BLaER1 treated with 17β-estradiol and CSF1 and Interleukin-3, amounts not matched to agents 10 nM and 100 nM (cell line): ENCODE results near the gene CHTF18.
A peak's percentile ranks its signal among the peaks of the same experiment; 100 is the strongest.
"Not testable (repeated sequence)": the region's sequence is repeated elsewhere in the genome, so short reads cannot be mapped to it uniquely, and the experiment has no call there.

Experiments used
- H3K27ac ChIP-seq, 11 experiments: shearing (Covaris generic); formaldehyde crosslinking; 2 replicates each; pipeline ENCODE4 v1.8.1; 2022
- H3K27me3 ChIP-seq, 11 experiments: shearing (Covaris generic); formaldehyde crosslinking; 2 replicates each; pipeline ENCODE4 v1.8.1; 2022
- H3K36me3 ChIP-seq, 11 experiments: shearing (Covaris generic); formaldehyde crosslinking; 2 replicates each; pipeline ENCODE4 v1.8.1; 2022
- H3K4me1 ChIP-seq, 10 experiments: shearing (Covaris generic); formaldehyde crosslinking; 2 replicates each; pipeline ENCODE4 v1.8.1; 2022
- H3K4me2 ChIP-seq, 11 experiments: shearing (Covaris generic); formaldehyde crosslinking; 2 replicates each; pipeline ENCODE4 v1.8.1; 2022
- H3K4me3 ChIP-seq, 10 experiments: shearing (Covaris generic); formaldehyde crosslinking; 2 replicates each; pipeline ENCODE4 v1.8.1; 2022
- H3K9ac ChIP-seq, 11 experiments: shearing (Covaris generic); formaldehyde crosslinking; 2 replicates each; pipeline ENCODE4 v1.8.1; 2022
- H3K9me3 ChIP-seq, 11 experiments: shearing (Covaris generic); formaldehyde crosslinking; replicated peaks in 1 of 11; 2 replicates each; pipeline ENCODE4 v1.8.1; 2022
- H4K20me1 ChIP-seq, 11 experiments: shearing (Covaris generic); formaldehyde crosslinking; 2 replicates each; pipeline ENCODE4 v1.8.1; 2022
- Cebpa-rat ChIP-seq, 11 experiments: shearing (Covaris generic); IDR thresholded peaks; 2 replicates each; pipeline ENCODE4 v1.8.1; 2022

CHTF18 gene

GRCh38 chr16:819336-820043 lies 31.1 kb downstream of the CHTF18 start:
- peak overlapping the region in 5 of 10 experiments; percentile 4 to 38 (median 16); a peak in 4 of 20 replicates for H3K4me3 ChIP-seq
- peak overlapping the region in 9 of 11 experiments; percentile 56 to 93 (median 82); a peak in 18 of 22 replicates for H3K4me2 ChIP-seq
- peaks cover 0 to 9% (median 0%) of the 10 kb centered on the region in 11 experiments; a peak in 3 of 22 replicates for H4K20me1 ChIP-seq
- H3K27ac ChIP-seq, result peak overlapping the region in 4 of 11 experiments; percentile 20 to 58 (median 50); a peak in 7 of 22 replicates
- TF ChIP-seq Cebpa-rat (IDR thresholded peaks at IDR 0.05), result no peak
- peaks cover 0 to 44% (median 0%) of the 10 kb centered on the region in 11 experiments; a peak in 7 of 22 replicates for H3K27me3 ChIP-seq
- H3K9ac ChIP-seq, result peak overlapping the region in 5 of 11 experiments; percentile 7 to 57 (median 20); a peak in 4 of 22 replicates
- H3K36me3 ChIP-seq, result no peaks in the 10 kb centered on the region
- peaks cover 0 to 34% (median 16%) of the 10 kb centered on the region in 11 experiments; a peak in 17 of 22 replicates for H3K9me3 ChIP-seq
- H3K4me1 ChIP-seq, result peaks cover 0 to 87% (median 57%) of the 10 kb centered on the region in 10 experiments; a peak in 18 of 20 replicates

GRCh38 chr16:820044-820408 lies 31.6 kb downstream of the CHTF18 start:
- H3K4me1 ChIP-seq, result peaks cover 3 to 87% (median 60%) of the 10 kb centered on the region in 10 experiments; a peak in 19 of 20 replicates
- peak overlapping the region in 9 of 11 experiments; percentile 56 to 93 (median 82); a peak in 18 of 22 replicates for H3K4me2 ChIP-seq
- not testable (repeated sequence) for H3K36me3 ChIP-seq

GRCh38 chr16:820748-821147 lies 32.3 kb downstream of the CHTF18 start:
- Histone ChIP-seq H3K4me3 (no peak overlapping the region; a peak in 1 of 20 replicates), H3K36me3 (no peaks in the 10 kb centered on the region), H4K20me1 (peaks cover 0 to 9% (median 0%) of the 10 kb centered on the region in 11 experiments; a peak in 4 of 22 replicates), H3K27me3 (peaks cover 0 to 49% (median 0%) of the 10 kb centered on the region in 11 experiments; a peak in 8 of 22 replicates), H3K27ac (no peak overlapping the region), H3K4me2 (peak overlapping the region in 8 of 11 experiments; percentile 64 to 93 (median 84); a peak in 16 of 22 replicates), H3K4me1 (peaks cover 10 to 87% (median 61%) of the 10 kb centered on the region in 10 experiments), H3K9ac (no peak overlapping the region), H3K9me3 (peaks cover 0 to 34% (median 16%) of the 10 kb centered on the region in 11 experiments; a peak in 17 of 22 replicates)
- TF ChIP-seq Cebpa-rat (IDR thresholded peaks at IDR 0.05), result no peak

More at GRCh38 chr16:820044-820408, 31.6 kb downstream of the CHTF18 start:
- not testable (repeated sequence) for H4K20me1 ChIP-seq
- Histone ChIP-seq H3K9ac (peak overlapping the region in 4 of 11 experiments; percentile 7 to 57 (median 20); a peak in 3 of 22 replicates), H3K4me3 (peak overlapping the region in 4 of 10 experiments; percentile 4 to 38 (median 23); a peak in 4 of 20 replicates), H3K9me3 (peaks cover 0 to 34% (median 16%) of the 10 kb centered on the region in 11 experiments; a peak in 17 of 22 replicates), H3K27me3 (peaks cover 0 to 43% (median 0%) of the 10 kb centered on the region in 11 experiments; a peak in 8 of 22 replicates), H3K27ac (peak overlapping the region in 4 of 11 experiments; percentile 20 to 58 (median 50); a peak in 7 of 22 replicates)

GRCh38 chr16:821751-822150 lies 33.3 kb downstream of the CHTF18 start:
- Histone ChIP-seq H3K4me2 (peak overlapping the region in 3 of 11 experiments; percentile 21 to 88 (median 82); a peak in 3 of 22 replicates), H3K27me3 (peaks cover 0 to 54% (median 0%) of the 10 kb centered on the region in 11 experiments; a peak in 8 of 22 replicates)
- no peak for TF ChIP-seq Cebpa-rat (IDR thresholded peaks at IDR 0.05)

GRCh38 chr16:822174-822908 lies 33.9 kb downstream of the CHTF18 start:
- H3K27me3 ChIP-seq, result peaks cover 0 to 58% (median 0%) of the 10 kb centered on the region in 11 experiments; a peak in 8 of 22 replicates
- no peak for TF ChIP-seq Cebpa-rat (IDR thresholded peaks at IDR 0.05)

More at GRCh38 chr16:821751-822150, 33.3 kb downstream of the CHTF18 start:
- Histone ChIP-seq H4K20me1 (peaks cover 0 to 9% (median 0%) of the 10 kb centered on the region in 11 experiments; a peak in 4 of 22 replicates), H3K9ac (no peak overlapping the region), H3K4me1 (peaks cover 12 to 84% (median 60%) of the 10 kb centered on the region in 10 experiments), H3K4me3 (no peak overlapping the region), H3K27ac (no peak overlapping the region), H3K9me3 (peaks cover 0 to 33% (median 15%) of the 10 kb centered on the region in 11 experiments; a peak in 17 of 22 replicates), H3K36me3 (no peaks in the 10 kb centered on the region)

GRCh38 chr16:822909-823297 lies 34.5 kb downstream of the CHTF18 start:
- Histone ChIP-seq H3K4me3 (no peak overlapping the region), H4K20me1 (peaks cover 0 to 9% (median 0%) of the 10 kb centered on the region in 11 experiments; a peak in 4 of 22 replicates), H3K27me3 (peaks cover 0 to 56% (median 0%) of the 10 kb centered on the region in 11 experiments; a peak in 8 of 22 replicates), H3K4me2 (peak overlapping the region in 3 of 11 experiments; percentile 15 to 24 (median 21); a peak in 4 of 22 replicates), H3K9me3 (peaks cover 0 to 22% (median 10%) of the 10 kb centered on the region in 11 experiments; a peak in 16 of 22 replicates), H3K4me1 (peaks cover 12 to 84% (median 63%) of the 10 kb centered on the region in 10 experiments), H3K36me3 (no peaks in the 10 kb centered on the region), H3K27ac (no peak overlapping the region), H3K9ac (no peak overlapping the region)
- no peak for TF ChIP-seq Cebpa-rat (IDR thresholded peaks at IDR 0.05)

More at GRCh38 chr16:822174-822908, 33.9 kb downstream of the CHTF18 start:
- no peaks in the 10 kb centered on the region for H3K36me3 ChIP-seq
- no peak overlapping the region for H3K4me3 ChIP-seq
- peaks cover 12 to 84% (median 60%) of the 10 kb centered on the region in 10 experiments for H3K4me1 ChIP-seq
- H3K4me2 ChIP-seq, result peak overlapping the region in 4 of 11 experiments; percentile 15 to 24 (median 20); a peak in 5 of 22 replicates
- peaks cover 0 to 9% (median 0%) of the 10 kb centered on the region in 11 experiments; a peak in 4 of 22 replicates for H4K20me1 ChIP-seq
- H3K27ac ChIP-seq, result no peak overlapping the region
- no peak overlapping the region for H3K9ac ChIP-seq
- peaks cover 0 to 27% (median 12%) of the 10 kb centered on the region in 11 experiments; a peak in 17 of 22 replicates for H3K9me3 ChIP-seq

GRCh38 chr16:824194-824593 lies 35.8 kb downstream of the CHTF18 start:
- Histone ChIP-seq H3K4me3 (no peak overlapping the region), H3K4me1 (peaks cover 12 to 88% (median 72%) of the 10 kb centered on the region in 10 experiments), H3K27ac (0 out of 22 replicates have a peak overlapping the region, but pooled peaks of 1 of the 11 experiments have one; percentile 76), H3K27me3 (peaks cover 0 to 52% (median 0%) of the 10 kb centered on the region in 11 experiments; a peak in 8 of 22 replicates), H3K9me3 (peaks cover 0 to 14% (median 0%) of the 10 kb centered on the region in 11 experiments; a peak in 7 of 22 replicates), H3K36me3 (no peaks in the 10 kb centered on the region), H4K20me1 (peaks cover 0 to 9% (median 0%) of the 10 kb centered on the region in 11 experiments; a peak in 4 of 22 replicates), H3K9ac (no peak overlapping the region), H3K4me2 (peak overlapping the region in 8 of 11 experiments; percentile 68 to 94 (median 78); a peak in 10 of 22 replicates)
- no peak for TF ChIP-seq Cebpa-rat (IDR thresholded peaks at IDR 0.05)
